NCI-H1417 treated with DMSO at 0.1 percent for 48 hours (cell line): Measurements from ENCODE around the gene SLC8A3.

Experiments used
- DNase-seq: peaks from one replicate; lab custom pipeline; 2025; lab: John Stamatoyannopoulos, UW

SLC8A3 gene

GRCh38 chr14:70114621-70115156 is 74.1 kb downstream of the SLC8A3 start:
- DNase-seq, result no peak

- no peak for DNase-seq
Observed at GRCh38 chr14:70113211-70113610, 75.5 kb downstream of the SLC8A3 start.

DNA sequence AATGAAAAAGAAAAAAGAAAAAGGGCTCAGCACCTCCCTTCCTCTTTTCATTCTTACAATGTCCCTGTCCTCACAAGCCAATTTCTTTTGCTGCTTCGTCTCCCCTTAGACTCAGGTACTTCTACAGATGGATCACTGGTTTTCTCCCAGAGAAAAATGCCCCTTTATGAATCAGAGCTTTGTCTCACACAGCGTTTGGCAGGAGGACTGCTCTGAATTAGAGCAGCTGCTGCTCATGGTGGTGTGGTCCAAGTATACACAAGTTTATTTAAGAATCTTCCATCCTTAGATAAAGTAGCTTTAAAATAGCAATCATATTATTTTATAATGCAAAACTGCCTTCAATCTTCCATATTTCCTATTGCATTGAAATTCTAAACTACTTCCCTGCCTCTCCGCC is 80.3 kb downstream of the SLC8A3 start:
- no peak for DNase-seq

- DNase-seq, result no peak
Observed at GRCh38 chr14:70107309-70107708, 81.4 kb downstream of the SLC8A3 start.

DNA sequence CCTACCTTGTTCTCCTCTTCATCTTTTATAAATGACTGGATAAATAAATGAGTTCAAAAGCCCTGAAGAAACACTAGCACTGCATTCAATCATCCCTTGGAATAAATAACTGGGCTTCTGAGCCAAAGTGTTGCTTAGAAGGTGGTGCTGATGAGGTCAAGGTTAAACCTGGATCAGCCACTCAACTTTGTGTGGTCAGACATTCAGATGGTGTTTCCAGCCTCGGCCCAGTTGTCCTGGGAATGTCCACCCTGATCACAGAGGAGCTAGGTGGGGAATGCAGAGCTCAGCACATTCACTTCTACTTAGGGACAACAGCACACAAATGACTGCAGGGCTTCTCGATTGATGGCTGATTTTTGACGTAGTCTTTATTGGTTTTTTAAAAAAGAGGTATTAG is 88.7 kb downstream of the SLC8A3 start:
- DNase-seq, result no peak

- no peak for DNase-seq
Observed at GRCh38 chr14:70098250-70098809, 90.4 kb downstream of the SLC8A3 start.

DNA sequence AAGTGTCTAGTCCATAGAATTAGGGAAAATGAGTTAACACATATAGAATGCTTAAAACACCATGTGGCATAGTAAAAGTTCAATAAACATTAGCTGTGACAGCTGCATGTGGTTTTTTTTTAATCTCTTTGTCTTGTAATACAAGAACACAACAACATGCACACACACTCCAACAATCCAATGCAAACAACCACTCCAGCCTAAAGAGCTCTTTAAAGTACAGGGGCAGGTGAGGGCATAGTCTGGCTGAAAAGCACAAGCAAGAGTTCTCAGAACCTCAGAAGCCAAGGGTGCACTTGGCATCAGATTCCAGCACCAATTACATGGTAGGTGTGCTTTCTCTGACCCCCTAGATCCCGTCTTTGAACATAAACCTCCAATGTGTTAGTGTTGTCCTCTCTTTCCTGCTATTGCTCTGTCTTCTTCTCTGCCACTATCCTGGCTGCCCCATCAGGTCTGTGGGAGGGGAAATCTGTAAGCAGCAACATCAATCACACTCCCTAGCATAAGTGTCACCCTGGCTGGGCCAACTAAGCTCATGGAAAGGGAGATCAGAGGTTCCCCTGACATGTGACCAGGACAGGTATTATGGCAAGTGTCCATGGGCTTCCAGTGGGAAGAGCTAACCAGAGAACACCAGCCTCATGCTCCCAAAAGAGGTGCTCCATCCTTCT is 91.0 kb downstream of the SLC8A3 start:
- DNase-seq, result peak; percentile 47

- no peak for DNase-seq
Observed at GRCh38 chr14:70096866-70097265, 91.9 kb downstream of the SLC8A3 start.

DNA sequence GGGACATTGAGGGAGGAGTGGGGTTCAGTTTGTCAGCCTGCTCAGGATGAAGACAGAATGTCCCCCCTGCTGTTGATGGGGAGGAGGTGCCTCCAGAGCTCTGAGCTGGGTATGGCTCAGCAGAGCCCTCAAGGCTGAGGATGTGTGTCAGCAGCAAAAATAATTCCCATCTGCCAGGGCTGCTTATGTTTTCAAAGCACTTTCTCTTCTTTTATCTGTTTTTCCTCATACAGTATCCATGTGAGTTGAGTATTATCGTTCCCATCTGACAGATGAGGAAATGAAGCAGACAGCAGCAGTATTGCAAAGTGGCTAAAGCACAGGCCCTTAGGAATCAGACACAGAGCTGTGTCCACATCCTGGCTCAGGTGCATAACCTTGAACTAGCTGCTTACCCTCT is 94.1 kb downstream of the SLC8A3 start:
- DNase-seq, result no peak

- no peak for DNase-seq
Observed at GRCh38 chr14:70094106-70094505, 94.6 kb downstream of the SLC8A3 start.

DNA sequence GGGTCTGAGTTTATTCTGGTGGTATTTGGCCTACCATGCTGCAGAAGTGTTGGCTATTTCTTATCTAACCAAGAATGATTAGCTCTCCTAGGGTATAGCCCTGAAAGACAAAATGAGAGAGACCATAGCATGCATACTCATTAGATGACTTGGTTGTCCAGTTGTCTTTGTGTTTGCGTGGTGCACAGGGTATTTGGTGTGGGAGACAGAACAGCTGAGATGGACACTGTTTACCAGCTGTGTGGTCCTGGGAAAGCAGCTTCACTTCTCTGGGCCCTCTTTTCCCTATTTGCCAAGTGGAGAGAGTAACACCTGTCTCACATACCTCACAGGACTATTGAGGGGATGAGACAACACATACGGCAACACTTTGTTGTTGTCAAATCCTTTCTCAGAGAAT is 95.6 kb downstream of the SLC8A3 start:
- no peak for DNase-seq

GRCh38 chr14:70087380-70087697 is 101.4 kb downstream of the SLC8A3 start:
- no peak for DNase-seq

- DNase-seq, result peak; percentile 40
Observed at GRCh38 chr14:70086685-70087379, 101.9 kb downstream of the SLC8A3 start.

GRCh38 chr14:70084226-70084625 is 104.5 kb downstream of the SLC8A3 start:
- DNase-seq, result no peak

GRCh38 chr14:70082394-70082793 is 106.4 kb downstream of the SLC8A3 start:
- no peak for DNase-seq

- DNase-seq, result no peak
Observed at GRCh38 chr14:70080076-70080475, 108.7 kb downstream of the SLC8A3 start.

GRCh38 chr14:70078329-70078728 is 110.4 kb downstream of the SLC8A3 start:
- DNase-seq, result no peak

- no peak for DNase-seq
Observed at GRCh38 chr14:70077720-70078119, 111.0 kb downstream of the SLC8A3 start.

DNA sequence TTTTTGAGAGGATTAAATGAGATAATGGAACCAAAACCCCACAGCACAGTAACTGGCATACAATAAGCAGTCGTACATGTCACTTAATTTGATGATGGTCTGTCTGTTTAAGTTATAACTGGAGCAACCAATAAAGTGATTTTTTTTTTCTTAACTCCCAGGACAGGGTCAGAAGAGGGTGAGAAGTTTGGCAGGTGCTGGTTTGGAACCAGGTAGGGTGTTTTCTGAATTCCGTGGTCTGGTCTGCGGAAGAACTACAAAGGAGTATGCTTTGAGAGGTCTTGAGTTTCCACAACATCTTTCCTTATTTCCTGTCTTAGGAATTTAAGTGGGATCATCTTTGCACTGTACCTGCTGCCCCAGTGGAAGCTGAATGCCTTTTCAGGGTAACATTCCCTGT is 111.7 kb downstream of the SLC8A3 start:
- DNase-seq, result no peak

GRCh38 chr14:70073924-70074566 is 114.7 kb downstream of the SLC8A3 start:
- DNase-seq, result no peak

DNA sequence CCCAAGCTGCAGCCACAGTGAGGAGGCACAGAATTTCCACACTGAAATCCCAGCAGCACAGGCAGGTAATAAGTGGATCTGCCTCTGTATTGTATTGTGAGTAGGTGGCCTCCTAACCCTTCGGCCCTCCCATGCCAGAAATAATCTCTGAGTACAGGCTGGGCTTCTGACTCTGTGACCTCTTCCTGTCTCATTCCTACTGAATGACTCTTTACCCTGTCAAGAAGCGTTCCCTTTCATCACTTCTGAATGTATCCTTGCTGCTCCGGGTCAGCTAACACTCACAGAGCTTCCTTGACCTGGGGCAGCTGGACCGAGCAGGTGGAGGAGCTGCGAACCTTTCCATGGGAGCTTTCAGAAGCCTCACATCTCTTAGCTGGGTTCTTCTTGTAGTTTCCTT is 119.6 kb downstream of the SLC8A3 start:
- no peak for DNase-seq

GRCh38 chr14:70067810-70068209 is 120.9 kb downstream of the SLC8A3 start:
- DNase-seq, result no peak
